Breast epithelium (tissue), 4 donors: ENCODE measurements around the gene SLC25A45. TPM values are rescaled to one million over a fixed set of nuclear protein-coding genes. Genes with fewer than 3 reads are reported as not detected.

Experiments used
- DNase-seq, 2 donors: peaks; one replicate each; pipeline ENCODE4 v3.0.0-alpha.2; 2019; ENCODE audit warnings: low spot score in 2 of 2
- H3K27ac ChIP-seq, 2 donors: fragments of 200-600 bp; sonication (generic) in 1 of 2; one replicate each; pipeline ENCODE4 v1.5.1; 2016 to 2019; ENCODE audit warnings: mild to moderate bottlenecking in 1 of 2
- H3K27me3 ChIP-seq, 2 donors: fragments of 200-600 bp; sonication (generic) in 1 of 2; one replicate each; pipeline versions ENCODE4 v1.5.1 to v1.6.0; 2017 to 2019; ENCODE audit warnings: control low read depth in 1 of 2, mild to moderate bottlenecking in 1 of 2
- H3K36me3 ChIP-seq: fragments of 200-600 bp; one replicate; pipeline ENCODE4 v1.5.1; 2019
- H3K4me1 ChIP-seq, 2 donors: fragments of 200-600 bp; sonication (generic); one replicate each; pipeline ENCODE4 v1.5.1; 2016 to 2019; ENCODE audit warnings: control low read depth in 1 of 2
- H3K4me3 ChIP-seq, 3 donors: fragments of 200-600 bp; sonication (generic); 1 replicate in 2 of 3; 2 replicates in 1 of 3; pipeline ENCODE4 v1.5.1; 2016 to 2019; ENCODE audit warnings: mild to moderate bottlenecking in 3 of 3, moderate library complexity in 2 of 3
- H3K9me3 ChIP-seq, 2 donors: fragments of 200-600 bp; sonication (generic) in 1 of 2; one replicate each; pipeline ENCODE4 v1.5.1; 2016 to 2019; ENCODE audit warnings: control low read depth in 1 of 2
- POLR2A ChIP-seq: fragments of 450-650 bp; IDR thresholded peaks from one replicate; pipeline ENCODE4 v1.6.1; 2016; ENCODE audit warnings: antibody characterized with exemption, mild to moderate bottlenecking, moderate library complexity
- POLR2AphosphoS5 ChIP-seq, 3 donors: sonication (generic); formaldehyde crosslinking; IDR thresholded peaks; one replicate each; pipeline ENCODE4 v1.6.1; 2017; ENCODE audit warnings: antibody characterized with exemption in 3 of 3
- intact Hi-C: fragments of 100-400 bp; cut with DNase I; formaldehyde crosslinking; loops from one replicate; pipeline ENCODE4 v1.15.1; 2023; ENCODE audit warnings: low total_unique reads
- total RNA-seq, 3 donors: library from RNA; depleted of rRNA; stranded (reverse); fragments of >200 nt; gene quantifications; one replicate each; pipeline ENCODE4 v1.1.0, GENCODE V29; 2016
- TF ChIP-seq, protein P1 (sequence below), 3 donors: fragments of 450-650 bp; IDR thresholded peaks; one replicate each; pipeline ENCODE4 v1.5.1; 2016 to 2017; ENCODE audit warnings: antibody characterized with exemption in 3 of 3, mild to moderate bottlenecking in 3 of 3, moderate library complexity in 3 of 3

Gene SLC25A45
- total RNA-seq, 3 donors from 2014 or later = 5.4 to 9.1 (median 6.6) TPM

DNA sequence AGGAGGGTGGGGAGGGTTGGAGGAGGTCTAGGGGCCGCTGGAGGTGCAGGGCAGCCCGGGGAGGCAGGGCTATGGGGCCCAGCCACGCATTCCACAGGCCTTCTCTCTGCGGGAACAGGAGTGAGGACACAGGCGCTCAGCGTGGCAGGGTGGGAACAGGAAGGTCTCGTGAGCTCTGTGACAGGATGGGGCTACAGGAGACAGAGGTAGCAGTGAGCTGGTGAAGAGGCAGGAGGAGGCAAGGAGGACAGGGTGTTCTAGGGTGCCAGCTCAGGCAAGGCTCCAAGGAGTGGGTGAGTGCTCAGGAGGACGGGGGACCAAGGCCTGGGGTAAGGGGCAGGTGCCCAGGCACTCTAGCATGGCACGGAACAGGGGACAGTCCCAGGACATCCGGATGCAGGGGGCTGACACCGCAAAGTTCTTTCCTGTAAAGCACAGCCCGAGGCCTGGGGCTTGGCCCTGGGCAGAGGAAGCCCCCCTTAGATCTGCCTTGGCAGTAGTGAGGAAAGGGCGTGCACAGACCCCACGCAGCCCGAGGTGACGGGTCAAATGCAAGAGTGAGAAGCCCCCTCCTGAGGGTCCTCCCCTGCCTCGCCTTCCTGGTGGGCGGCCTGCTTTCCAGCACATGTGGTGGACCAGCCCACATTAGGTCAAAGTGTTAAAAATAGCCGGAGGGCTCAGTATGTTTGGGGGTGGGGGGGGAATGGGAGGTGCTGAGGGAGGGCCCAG is 35.4 kb upstream of the SLC25A45 start:
- Histone ChIP-seq H3K27me3 (no peaks in the 10 kb centered on the region), H3K4me1 (peaks cover 26 to 30% of the 10 kb centered on the region in 2 donors), H3K4me3 (peak overlapping the region; percentile 93 to 96 (median 95)), H3K9me3 (no peaks in the 10 kb centered on the region), H3K27ac (peak overlapping the region; percentile 100), H3K36me3 (no peaks in the 10 kb centered on the region)
- intact Hi-C loops = loop anchor here (1.0 to 5.0 kb wide), 2 partner anchors 36 to 93 kb away; partner anchors contain the start of gene SLC25A45
- peak in 1 of 2 donors; percentile 58 for DNase-seq
- TF ChIP-seq POLR2AphosphoS5 (IDR thresholded peaks at IDR 0.05) (peak in 1 of 3 donors; percentile 25), POLR2A (no peak)
- TF ChIP-seq, protein P1, sequence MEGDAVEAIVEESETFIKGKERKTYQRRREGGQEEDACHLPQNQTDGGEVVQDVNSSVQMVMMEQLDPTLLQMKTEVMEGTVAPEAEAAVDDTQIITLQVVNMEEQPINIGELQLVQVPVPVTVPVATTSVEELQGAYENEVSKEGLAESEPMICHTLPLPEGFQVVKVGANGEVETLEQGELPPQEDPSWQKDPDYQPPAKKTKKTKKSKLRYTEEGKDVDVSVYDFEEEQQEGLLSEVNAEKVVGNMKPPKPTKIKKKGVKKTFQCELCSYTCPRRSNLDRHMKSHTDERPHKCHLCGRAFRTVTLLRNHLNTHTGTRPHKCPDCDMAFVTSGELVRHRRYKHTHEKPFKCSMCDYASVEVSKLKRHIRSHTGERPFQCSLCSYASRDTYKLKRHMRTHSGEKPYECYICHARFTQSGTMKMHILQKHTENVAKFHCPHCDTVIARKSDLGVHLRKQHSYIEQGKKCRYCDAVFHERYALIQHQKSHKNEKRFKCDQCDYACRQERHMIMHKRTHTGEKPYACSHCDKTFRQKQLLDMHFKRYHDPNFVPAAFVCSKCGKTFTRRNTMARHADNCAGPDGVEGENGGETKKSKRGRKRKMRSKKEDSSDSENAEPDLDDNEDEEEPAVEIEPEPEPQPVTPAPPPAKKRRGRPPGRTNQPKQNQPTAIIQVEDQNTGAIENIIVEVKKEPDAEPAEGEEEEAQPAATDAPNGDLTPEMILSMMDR (IDR thresholded peaks at IDR 0.05) = no peak

DNA sequence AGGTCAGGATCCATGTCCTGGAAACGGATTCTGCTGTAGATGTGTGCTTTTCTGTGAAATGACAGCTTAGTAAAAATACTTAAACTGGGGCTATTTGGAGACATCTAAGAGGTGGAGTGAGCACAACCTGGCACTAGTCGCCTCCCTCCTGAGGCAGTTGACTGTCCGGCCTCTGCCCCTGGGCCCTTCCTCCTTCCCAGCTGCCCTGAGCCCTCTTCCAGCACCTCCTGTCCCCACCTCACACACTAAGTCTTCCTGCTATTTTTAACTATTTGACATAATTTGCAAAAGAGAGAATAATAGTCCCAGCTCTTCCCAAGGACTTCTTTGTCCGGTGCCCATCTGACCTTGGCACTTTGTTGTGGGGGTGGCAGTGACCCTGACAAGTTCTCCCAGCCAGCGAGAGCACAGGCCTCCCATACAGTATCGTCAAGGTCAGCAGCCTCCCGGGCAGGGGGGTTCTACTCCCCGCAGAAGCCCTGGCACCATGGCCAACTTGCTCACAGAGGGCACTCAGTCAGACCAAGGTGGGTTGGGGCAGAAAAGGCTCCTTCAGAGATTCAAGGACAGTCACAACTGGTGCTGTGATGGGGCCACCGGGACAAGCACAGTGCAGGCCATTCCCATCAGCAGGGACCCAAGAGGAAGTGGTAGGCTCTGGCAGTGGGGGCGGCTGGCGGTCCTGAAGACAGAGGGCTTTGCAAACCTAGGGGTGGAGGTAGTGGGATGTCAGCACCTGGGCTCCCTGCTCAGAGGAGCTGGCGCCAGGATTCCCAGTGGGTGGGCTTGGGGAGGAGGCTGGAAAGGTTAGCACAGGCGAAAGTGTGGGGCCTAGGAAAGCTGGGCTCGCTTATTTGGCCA is 34.6 kb upstream of the SLC25A45 start:
- Histone ChIP-seq H3K4me3 (peak overlapping the region; percentile 93 to 96 (median 95)), H3K27ac (peak overlapping the region; percentile 100), H3K4me1 (peaks cover 26 to 30% of the 10 kb centered on the region in 2 donors), H3K36me3 (no peaks in the 10 kb centered on the region), H3K9me3 (no peaks in the 10 kb centered on the region), H3K27me3 (no peaks in the 10 kb centered on the region)
- intact Hi-C loops = loop anchor here (1.0 to 5.0 kb wide), 2 partner anchors 35 to 94 kb away; partner anchors contain the start of gene SLC25A45
- peak; percentile 50 for DNase-seq
- TF ChIP-seq POLR2A = no peak
- TF ChIP-seq POLR2AphosphoS5 (IDR thresholded peaks at IDR 0.05) = no peak
- TF ChIP-seq, protein P1 (IDR thresholded peaks at IDR 0.05) = no peak

DNA sequence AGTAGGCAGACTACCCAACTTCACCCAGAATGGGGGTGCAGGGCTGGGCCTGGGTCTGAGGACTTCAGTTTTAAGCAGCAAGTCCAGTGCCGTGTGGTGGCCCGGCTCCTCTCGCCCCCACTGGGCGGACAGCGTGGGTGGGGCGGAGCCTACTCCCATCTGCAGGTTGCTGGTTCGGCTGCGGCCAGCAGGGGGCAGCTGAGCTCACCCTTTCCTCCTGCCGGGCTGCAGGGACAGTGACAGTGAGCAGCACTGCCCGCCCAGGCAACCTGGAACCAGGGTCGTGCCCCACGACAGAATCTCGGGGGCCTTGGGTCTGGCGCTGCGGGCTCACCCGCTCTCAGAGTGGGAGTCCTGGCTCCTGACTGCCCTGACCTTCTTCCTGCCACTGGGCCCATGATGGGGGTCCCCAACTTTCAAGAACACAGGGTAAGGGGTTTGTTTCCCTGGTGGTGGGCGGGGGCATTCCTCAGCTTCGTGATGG is 33.9 kb upstream of the SLC25A45 start:
- intact Hi-C loops = loop anchor here (5.0 kb wide), 1 partner anchor 34 kb away; the partner anchor contains the start of gene SLC25A45
- peak; percentile 90 to 94 for DNase-seq
- no peaks in the 10 kb centered on the region for H3K36me3 ChIP-seq
- peak overlapping the region; percentile 93 to 96 (median 95) for H3K4me3 ChIP-seq
- TF ChIP-seq POLR2AphosphoS5 (IDR thresholded peaks at IDR 0.05) (peak; percentile 61 to 86 (median 68)), POLR2A (no peak)
- TF ChIP-seq, protein P1 (IDR thresholded peaks at IDR 0.05) = peak; percentile 99 to 100 (median 100)
- peak overlapping the region; percentile 100 for H3K27ac ChIP-seq
- peaks cover 26 to 30% of the 10 kb centered on the region in 2 donors for H3K4me1 ChIP-seq
- H3K9me3 ChIP-seq = no peaks in the 10 kb centered on the region
- H3K27me3 ChIP-seq = no peaks in the 10 kb centered on the region

DNA sequence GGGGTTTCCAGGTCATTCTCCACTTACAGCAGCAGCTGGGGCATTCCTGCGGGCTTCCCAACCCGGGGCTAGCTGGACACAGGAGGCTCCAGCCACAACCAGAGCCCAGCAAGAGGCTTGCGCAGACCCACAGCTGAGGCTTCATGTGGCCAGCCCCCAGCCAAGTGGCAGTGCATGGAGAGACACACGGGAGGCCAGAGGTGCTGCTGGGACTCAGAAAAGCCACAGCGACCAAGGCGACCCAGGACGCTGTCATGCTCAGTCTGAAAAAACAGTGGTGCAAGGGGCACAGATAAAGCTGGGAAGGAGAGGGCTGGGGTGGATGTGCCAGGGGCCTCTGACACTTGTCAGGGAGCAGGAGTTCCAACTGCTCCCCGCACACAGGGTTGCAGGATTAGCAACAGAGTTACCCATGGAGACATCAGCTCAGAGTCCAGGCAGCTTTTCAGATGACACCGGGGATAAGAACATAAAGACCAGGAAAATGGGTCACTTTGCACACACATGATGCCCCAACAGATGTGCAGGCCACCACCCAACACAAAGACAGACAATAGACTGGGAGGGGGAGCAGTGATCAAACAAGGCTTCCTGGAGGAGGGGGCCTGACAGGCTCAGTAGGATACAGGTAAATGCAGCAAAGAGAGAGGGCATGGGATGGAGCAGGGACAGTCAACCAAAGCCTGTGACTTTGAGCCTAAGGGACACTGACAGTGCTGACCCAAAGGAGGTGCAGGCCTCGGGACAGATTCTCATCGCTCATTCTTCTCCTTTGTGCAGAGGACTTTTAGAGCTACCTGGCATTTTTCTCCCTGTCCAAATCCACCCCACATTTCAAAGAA is 33.3 kb upstream of the SLC25A45 start:
- no peaks in the 10 kb centered on the region for H3K9me3 ChIP-seq
- H3K27me3 ChIP-seq = no peaks in the 10 kb centered on the region
- H3K4me3 ChIP-seq = peak overlapping the region; percentile 93 to 96 (median 95)
- peak in 1 of 2 donors; percentile 42 for DNase-seq
- peak overlapping the region; percentile 100 for H3K27ac ChIP-seq
- intact Hi-C loops = loop anchor here (5.0 kb wide), 1 partner anchor 33 kb away; the partner anchor contains the start of gene SLC25A45
- H3K36me3 ChIP-seq = no peaks in the 10 kb centered on the region
- TF ChIP-seq, protein P1 (IDR thresholded peaks at IDR 0.05) = no peak
- TF ChIP-seq POLR2A (no peak), POLR2AphosphoS5 (IDR thresholded peaks at IDR 0.05) (no peak)
- peaks cover 25 to 26% of the 10 kb centered on the region in 2 donors for H3K4me1 ChIP-seq
